Erythroblast (primary cell): ENCODE data around the gene CPA4.

ENCODE experiments used
- GATA1 ChIP-seq: IDR thresholded peaks from 2 replicates; pipeline ENCODE4 v1.6.1; 2011; ENCODE audit warnings: low read depth, mild to moderate bottlenecking, control low read depth, low read length, moderate library complexity
- POLR2A ChIP-seq: IDR thresholded peaks from 2 replicates; pipeline ENCODE4 v1.6.1; 2011; ENCODE audit warnings: mild to moderate bottlenecking, low read length

- no peak for TF ChIP-seq POLR2A
- TF ChIP-seq GATA1: no peak
Measured at GRCh38 chr7:130270947-130271800, 21.8 kb upstream of the CPA4 start.
